ENCODE measurements around the gene SLC25A26.

DNA sequence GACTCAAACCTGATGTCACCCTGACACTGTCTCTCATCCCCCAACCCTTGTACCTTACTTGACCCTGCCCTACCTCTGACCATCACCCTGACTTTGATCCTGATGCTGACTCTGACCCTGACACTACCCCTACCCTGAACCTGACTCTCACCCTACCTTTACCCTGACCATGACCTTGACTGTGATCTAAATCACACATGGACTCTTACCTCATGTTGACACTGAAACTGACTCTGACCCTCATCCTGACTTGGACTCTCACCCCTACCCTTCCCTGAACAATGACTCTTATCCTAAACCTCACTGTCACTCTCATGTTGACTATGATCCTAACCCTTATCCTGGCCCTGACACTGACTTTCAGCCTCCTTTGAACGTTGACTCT lies 21.7 kb upstream of the SLC25A26 start:
- TF ChIP-seq POLR2A (IDR thresholded peaks at IDR 0.05), result no peak
- TF ChIP-seq, protein P1, sequence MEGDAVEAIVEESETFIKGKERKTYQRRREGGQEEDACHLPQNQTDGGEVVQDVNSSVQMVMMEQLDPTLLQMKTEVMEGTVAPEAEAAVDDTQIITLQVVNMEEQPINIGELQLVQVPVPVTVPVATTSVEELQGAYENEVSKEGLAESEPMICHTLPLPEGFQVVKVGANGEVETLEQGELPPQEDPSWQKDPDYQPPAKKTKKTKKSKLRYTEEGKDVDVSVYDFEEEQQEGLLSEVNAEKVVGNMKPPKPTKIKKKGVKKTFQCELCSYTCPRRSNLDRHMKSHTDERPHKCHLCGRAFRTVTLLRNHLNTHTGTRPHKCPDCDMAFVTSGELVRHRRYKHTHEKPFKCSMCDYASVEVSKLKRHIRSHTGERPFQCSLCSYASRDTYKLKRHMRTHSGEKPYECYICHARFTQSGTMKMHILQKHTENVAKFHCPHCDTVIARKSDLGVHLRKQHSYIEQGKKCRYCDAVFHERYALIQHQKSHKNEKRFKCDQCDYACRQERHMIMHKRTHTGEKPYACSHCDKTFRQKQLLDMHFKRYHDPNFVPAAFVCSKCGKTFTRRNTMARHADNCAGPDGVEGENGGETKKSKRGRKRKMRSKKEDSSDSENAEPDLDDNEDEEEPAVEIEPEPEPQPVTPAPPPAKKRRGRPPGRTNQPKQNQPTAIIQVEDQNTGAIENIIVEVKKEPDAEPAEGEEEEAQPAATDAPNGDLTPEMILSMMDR (IDR thresholded peaks at IDR 0.05), result no peak
